Endothelial cell of umbilical vein (primary cell): ENCODE results near the gene RBMS3. TPM values are rescaled to one million over a fixed set of nuclear protein-coding genes. Genes with fewer than 3 reads are reported as not detected.

Experiments used
- BruUV-seq: library from RNA; stranded (reverse); fragments of 400-500 nt; replicated peaks from 2 replicates; lab custom pipeline; 2021; lab: Mats Ljungman, UMichigan
- CTCF ChIA-PET: fragments of 300-600, 350-600 bp; sonication (Branson Sonifier 250); formaldehyde crosslinking; loops from one replicate; lab custom pipeline; 2021; ENCODE audit warnings: antibody characterized with exemption, inconsistent platforms; lab: Charles Lee
- POLR2A ChIA-PET: fragments of 300-600, 350-600 bp; sonication (Branson Sonifier 250); formaldehyde crosslinking; loops from one replicate; lab custom pipeline; 2021; ENCODE audit warnings: antibody characterized with exemption, inconsistent platforms; lab: Charles Lee
- DNase-seq: peaks from one replicate; pipeline ENCODE4 v3.0.0-alpha.2; 2011; ENCODE audit warnings: low read depth, low spot score
- FAIRE-seq: peaks from 2 replicates; lab custom pipeline; 2011; peaks lifted over from hg19 to GRCh38; lab: Jason Lieb, UNC
- H2AFZ ChIP-seq: 2 replicates; pipeline ENCODE4 v1.6.0; 2012; ENCODE audit warnings: low read depth, low read length, control low read depth, inconsistent platforms
- H3K27ac ChIP-seq: 2 replicates; pipeline ENCODE4 v1.5.1; 2011; ENCODE audit warnings: low read depth, mild to moderate bottlenecking, control low read depth, low read length, moderate library complexity; ENCODE audit not compliant: insufficient read depth
- H3K27me3 ChIP-seq, 2 experiments: 2 replicates each; pipeline versions ENCODE4 v1.6.0 to v1.6.1; 2011; ENCODE audit warnings: low read length in 2 of 2, mixed read lengths in 1 of 2; ENCODE audit not compliant: control insufficient read depth in 2 of 2, insufficient read depth in 2 of 2
- H3K36me3 ChIP-seq, 2 experiments: 2 replicates in 1 of 2; 3 replicates in 1 of 2; pipeline ENCODE4 v1.5.1; 2011; ENCODE audit warnings: low read length in 2 of 2, mild to moderate bottlenecking in 1 of 2, moderate library complexity in 1 of 2; ENCODE audit not compliant: control insufficient read depth in 2 of 2, insufficient read depth in 2 of 2; ENCODE audit errors: extremely low read depth in 1 of 2
- H3K4me1 ChIP-seq: 3 replicates; pipeline ENCODE4 v1.5.1; 2011; ENCODE audit warnings: mild to moderate bottlenecking, low read length; ENCODE audit not compliant: control insufficient read depth, insufficient read depth; ENCODE audit errors: extremely low read depth
- H3K4me2 ChIP-seq: 2 replicates; pipeline ENCODE4 v1.6.1; 2011; ENCODE audit warnings: low read length, control low read depth, mixed read lengths; ENCODE audit not compliant: insufficient read depth
- H3K4me3 ChIP-seq, 3 experiments: fragments of 200-600 bp in 1 of 3; sonication (generic), shearing (Covaris generic) in 1 of 3; replicated peaks in 1 of 3; 2 replicates each; pipeline ENCODE4 v1.5.1; 2011 to 2016; ENCODE audit warnings: control low read depth in 3 of 3, low read length in 3 of 3, mild to moderate bottlenecking in 2 of 3, inconsistent platforms in 1 of 3, low read depth in 1 of 3, moderate library complexity in 1 of 3; ENCODE audit not compliant: insufficient read depth in 1 of 3
- H3K79me2 ChIP-seq: 2 replicates; pipeline ENCODE4 v1.6.0; 2012; ENCODE audit warnings: low read length, inconsistent platforms; ENCODE audit not compliant: control insufficient read depth, insufficient read depth
- H3K9ac ChIP-seq: replicated peaks from 2 replicates; pipeline ENCODE3; 2011; ENCODE audit warnings: low read length, control low read depth; ENCODE audit not compliant: insufficient read depth; ENCODE audit errors: extremely low read depth
- H3K9me1 ChIP-seq: replicated peaks from 3 replicates; pipeline ENCODE4 v1.6.0; 2011; ENCODE audit warnings: mild to moderate bottlenecking, low read length; ENCODE audit not compliant: control insufficient read depth, insufficient read depth; ENCODE audit errors: extremely low read depth
- H3K9me3 ChIP-seq: replicated peaks from 2 replicates; pipeline ENCODE4 v1.5.1; 2012; ENCODE audit warnings: low read length, inconsistent platforms; ENCODE audit not compliant: control insufficient read depth, insufficient read depth
- H4K20me1 ChIP-seq: replicated peaks from 2 replicates; pipeline ENCODE3; 2011; ENCODE audit warnings: mild to moderate bottlenecking, low read length; ENCODE audit not compliant: control insufficient read depth, insufficient read depth; ENCODE audit errors: extremely low read depth
- EZH2 ChIP-seq: IDR thresholded peaks from 2 replicates; pipeline ENCODE4 v1.6.1; 2012; ENCODE audit warnings: borderline replicate concordance, low read depth, mild to moderate bottlenecking, moderate library complexity, low read length, inconsistent platforms; ENCODE audit not compliant: severe bottlenecking
- FOS ChIP-seq: IDR thresholded peaks from 2 replicates; pipeline ENCODE4 v1.6.1; 2011; ENCODE audit warnings: mild to moderate bottlenecking, low read length, moderate library complexity, borderline replicate concordance; ENCODE audit not compliant: insufficient read depth
- GATA2 ChIP-seq: IDR thresholded peaks from 2 replicates; pipeline ENCODE4 v1.7.0; 2011; ENCODE audit warnings: low read depth, mild to moderate bottlenecking, moderate library complexity, mixed read lengths, low read length; ENCODE audit not compliant: insufficient read length, insufficient read depth
- JUN ChIP-seq: IDR thresholded peaks from 2 replicates; pipeline ENCODE4 v1.6.1; 2011; ENCODE audit warnings: borderline replicate concordance, low read depth; ENCODE audit not compliant: insufficient read length, insufficient read depth
- MYC ChIP-seq: IDR thresholded peaks from one replicate; pipeline ENCODE4 v1.6.1; 2011; ENCODE audit warnings: mild to moderate bottlenecking, low read depth, low read length
- POLR2A ChIP-seq: IDR thresholded peaks from 2 replicates; pipeline ENCODE4 v1.6.1; 2012; ENCODE audit warnings: low read depth, mild to moderate bottlenecking, control low read depth, low read length
- POLR2AphosphoS5 ChIP-seq: IDR thresholded peaks from 2 replicates; pipeline ENCODE4 v1.6.1; 2012; ENCODE audit warnings: low read depth, mild to moderate bottlenecking, control low read depth, low read length, moderate library complexity; ENCODE audit not compliant: insufficient read depth
- dilution Hi-C: fragments of 300-500 bp; cut with MboI; formaldehyde crosslinking; loops from one replicate; pipeline ENCODE4 v1.15.0; 2019; ENCODE audit warnings: low sequenced_read_pairs; ENCODE audit not compliant: extremely low pct_ligation_motif_present
- intact Hi-C: fragments of 100-400 bp; cut with micrococcal nuclease; formaldehyde crosslinking; loops from one replicate; pipeline ENCODE4 v1.10.0; 2022
- polyA plus RNA-seq, 4 experiments: library from polyadenylated mRNA; depleted of rRNA in 3 of 4; stranded (reverse) in 3 of 4; unstranded in 1 of 4; fragments of >200 nt; gene quantifications; 2 replicates each; pipeline versions ENCODE4 v1.2.1 to v1.2.3, GENCODE V29; 2011 to 2012; ENCODE audit warnings: missing spikeins in 1 of 4
- total RNA-seq: library from RNA; stranded (reverse); gene quantifications from 2 replicates; pipeline ENCODE4 v1.2.3, GENCODE V29; 2021
- TF ChIP-seq, protein P1 (sequence below): IDR thresholded peaks from 2 replicates; pipeline ENCODE4 v1.6.1; 2011; ENCODE audit not compliant: insufficient read depth, insufficient read length
- TF ChIP-seq, protein P2 (sequence below), 2 donors: IDR thresholded peaks; 1 replicate in 1 of 2; 2 replicates in 1 of 2; pipeline ENCODE4 v1.5.1; 2011; ENCODE audit warnings: low read length in 2 of 2, mild to moderate bottlenecking in 2 of 2, moderate library complexity in 2 of 2, control low read depth in 1 of 2, inconsistent platforms in 1 of 2, low read depth in 1 of 2; ENCODE audit not compliant: insufficient read depth in 1 of 2; ENCODE audit errors: extremely low read depth in 1 of 2

Gene RBMS3
- total and polyA plus RNA-seq, 2 donors (not counting 3 experiments of a cell fraction or from before 2014, with no cell fraction given) = 13.6 to 42.3 TPM

DNA sequence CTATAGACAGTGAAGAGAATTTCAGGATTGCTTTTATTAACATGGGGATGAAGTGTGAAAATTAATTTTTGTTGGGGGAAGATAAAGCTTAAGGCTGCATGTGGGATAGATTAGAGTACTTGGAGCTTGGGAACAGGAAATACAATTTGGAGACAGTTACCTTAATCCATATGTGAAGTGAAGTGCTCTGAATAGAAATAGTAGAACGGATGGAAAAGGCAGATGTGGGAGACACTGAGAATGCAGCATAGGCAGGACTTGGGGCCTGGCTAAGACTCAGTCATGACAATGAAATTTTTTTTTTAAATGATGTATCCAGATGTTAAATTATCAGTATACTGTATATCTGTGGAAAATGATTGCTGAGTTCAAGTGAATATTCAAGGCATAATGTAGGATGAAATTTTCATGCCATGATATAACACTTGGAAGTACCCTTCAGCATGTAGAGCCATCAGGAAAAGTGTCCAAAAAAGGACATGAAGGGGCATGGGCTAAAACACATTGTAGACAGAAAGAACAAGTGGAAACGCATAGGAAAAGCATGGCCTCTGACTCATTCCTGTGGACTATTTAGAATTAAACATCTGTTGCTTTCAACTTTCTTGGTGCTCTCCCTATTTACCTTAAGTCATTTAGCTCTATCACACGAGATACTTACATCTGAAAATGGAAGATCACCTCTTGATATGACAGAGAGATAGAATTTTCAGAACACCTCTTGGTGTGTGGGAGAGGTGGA lies 134.8 kb downstream of the RBMS3 start:
- TF ChIP-seq MYC (no peak), GATA2 (no peak), FOS (no peak), POLR2AphosphoS5 (no peak), POLR2A (no peak), JUN (no peak), EZH2 (no peak)
- TF ChIP-seq, protein P1, sequence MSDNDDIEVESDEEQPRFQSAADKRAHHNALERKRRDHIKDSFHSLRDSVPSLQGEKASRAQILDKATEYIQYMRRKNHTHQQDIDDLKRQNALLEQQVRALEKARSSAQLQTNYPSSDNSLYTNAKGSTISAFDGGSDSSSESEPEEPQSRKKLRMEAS = no peak
- TF ChIP-seq, protein P2, sequence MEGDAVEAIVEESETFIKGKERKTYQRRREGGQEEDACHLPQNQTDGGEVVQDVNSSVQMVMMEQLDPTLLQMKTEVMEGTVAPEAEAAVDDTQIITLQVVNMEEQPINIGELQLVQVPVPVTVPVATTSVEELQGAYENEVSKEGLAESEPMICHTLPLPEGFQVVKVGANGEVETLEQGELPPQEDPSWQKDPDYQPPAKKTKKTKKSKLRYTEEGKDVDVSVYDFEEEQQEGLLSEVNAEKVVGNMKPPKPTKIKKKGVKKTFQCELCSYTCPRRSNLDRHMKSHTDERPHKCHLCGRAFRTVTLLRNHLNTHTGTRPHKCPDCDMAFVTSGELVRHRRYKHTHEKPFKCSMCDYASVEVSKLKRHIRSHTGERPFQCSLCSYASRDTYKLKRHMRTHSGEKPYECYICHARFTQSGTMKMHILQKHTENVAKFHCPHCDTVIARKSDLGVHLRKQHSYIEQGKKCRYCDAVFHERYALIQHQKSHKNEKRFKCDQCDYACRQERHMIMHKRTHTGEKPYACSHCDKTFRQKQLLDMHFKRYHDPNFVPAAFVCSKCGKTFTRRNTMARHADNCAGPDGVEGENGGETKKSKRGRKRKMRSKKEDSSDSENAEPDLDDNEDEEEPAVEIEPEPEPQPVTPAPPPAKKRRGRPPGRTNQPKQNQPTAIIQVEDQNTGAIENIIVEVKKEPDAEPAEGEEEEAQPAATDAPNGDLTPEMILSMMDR (IDR thresholded peaks at IDR 0.05; ENCODE audit: extremely low read depth in 1 of 2, insufficient read depth in 1 of 2, low read depth in 1 of 2, low read length in 2 of 2) = no peak
- Histone ChIP-seq H3K9me1 (no peaks in the 10 kb centered on the region), H3K4me2 (peak overlapping the region; percentile 11), H3K27me3 (no peaks in the 10 kb centered on the region), H3K9me3 (no peaks in the 10 kb centered on the region), H3K27ac (no peak overlapping the region), H3K4me1 (peaks cover 5% of the 10 kb centered on the region), H2AFZ (no peak overlapping the region), H4K20me1 (no peaks in the 10 kb centered on the region), H3K79me2 (no peaks in the 10 kb centered on the region), H3K36me3 (no peaks in the 10 kb centered on the region), H3K4me3 (no peak overlapping the region), H3K9ac (no peak overlapping the region)
- peak; percentile 8 for FAIRE-seq
- DNase-seq = no peak
- no TSS peak for BruUV-seq
- intact Hi-C loops = no loop called here
- ChIA-PET CTCF (interaction anchor here (0.6 to 2.2 kb wide), 2 partner anchors 10 to 20 kb away, joined by 3 to 6 read pairs; no protein-coding TSS in a partner anchor), POLR2A (no interaction called here)
- dilution Hi-C loops = no loop called here
